ENCODE data around the gene GMIP. TPM values are rescaled to one million over a fixed set of nuclear protein-coding genes. Genes with fewer than 3 reads are reported as not detected.

GMIP gene
- total and polyA plus RNA-seq, 2 of the 13 experiments (the other 11 are each of a cell fraction or from before 2014, with no cell fraction given), result 1.5 to 1.8 TPM

DNA sequence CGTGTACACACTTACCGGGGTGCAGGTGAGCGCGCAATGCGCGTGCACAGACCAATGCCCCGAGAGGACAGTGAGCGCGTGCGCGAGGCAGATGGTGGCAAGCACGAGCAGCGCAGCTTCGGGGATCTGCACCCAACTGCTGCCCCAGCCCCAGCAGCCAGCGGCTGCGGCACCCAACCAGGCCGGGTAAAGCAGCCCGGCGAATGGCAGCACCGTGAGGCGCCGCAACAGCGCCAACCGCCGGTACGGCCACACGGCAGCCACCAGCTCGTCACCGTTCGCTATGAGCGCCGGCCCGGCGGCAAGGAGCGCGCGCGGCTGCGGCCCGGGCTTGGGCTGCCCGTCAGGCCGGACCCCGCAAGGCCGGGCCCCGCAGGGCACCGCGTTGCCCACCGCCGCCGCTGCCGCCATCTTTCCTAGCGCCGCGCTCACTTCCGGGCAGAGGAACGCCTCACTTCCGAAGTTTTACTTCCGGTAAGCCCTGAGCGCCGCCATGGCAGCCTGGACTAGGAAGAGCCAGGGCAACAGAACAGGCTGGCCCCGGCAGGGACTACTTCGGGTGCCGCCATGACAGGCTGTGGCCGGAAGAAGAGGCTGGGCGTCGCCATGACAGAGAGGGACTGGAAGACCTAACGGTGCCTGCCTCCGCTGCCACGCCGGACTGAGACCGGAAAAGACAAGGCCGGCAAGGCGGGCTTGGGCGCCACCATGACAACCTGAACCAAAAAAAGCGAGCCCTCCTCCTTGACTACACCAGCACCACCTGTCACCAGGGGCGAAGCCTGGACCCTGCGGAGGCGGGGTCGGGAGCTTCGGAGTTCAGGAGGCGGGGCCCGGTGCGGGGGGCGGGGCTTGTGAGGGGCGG, 20.0 kb upstream of the GMIP start, which contains the start of gene ATP13A1 (continued):
- TF ChIP-seq, protein P1, sequence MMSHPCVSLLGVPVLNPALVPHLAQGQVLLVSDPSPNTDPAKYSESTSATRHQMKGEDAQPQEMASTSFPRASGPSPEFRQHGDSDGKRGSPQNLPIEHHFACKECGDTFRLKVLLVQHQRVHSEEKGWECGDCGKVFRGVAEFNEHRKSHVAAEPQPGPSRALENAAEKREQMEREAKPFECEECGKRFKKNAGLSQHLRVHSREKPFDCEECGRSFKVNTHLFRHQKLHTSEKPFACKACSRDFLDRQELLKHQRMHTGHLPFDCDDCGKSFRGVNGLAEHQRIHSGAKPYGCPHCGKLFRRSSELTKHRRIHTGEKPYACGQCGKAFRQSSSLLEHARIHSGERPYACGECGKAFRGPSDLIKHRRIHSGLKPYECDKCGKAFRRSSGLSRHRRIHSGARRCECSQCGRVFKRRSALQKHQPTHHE (CRISPR knock-in tag; IDR thresholded peaks at IDR 0.05; ENCODE audit: borderline replicate concordance), result 0 out of 2 replicates have a peak, but pooled peaks have one; percentile 43
- TF ChIP-seq SYNCRIP (IDR thresholded peaks at IDR 0.05; ENCODE audit: insufficient read depth, low read depth, low read length) (no peak), NFKB2 (CRISPR knock-in tag; IDR thresholded peaks at IDR 0.05; ENCODE audit: borderline replicate concordance) (no peak), DNMT1 (CRISPR knock-in tag; IDR thresholded peaks at IDR 0.05) (0 out of 2 replicates have a peak, but pooled peaks have one; percentile 9), FOSL2 (CRISPR knock-in tag; IDR thresholded peaks at IDR 0.05) (peak; percentile 28; the same call in 1 of the 2 replicates), MZF1 (CRISPR knock-in tag; IDR thresholded peaks at IDR 0.05; ENCODE audit: borderline replicate concordance) (no peak), CEBPB (IDR thresholded peaks at IDR 0.05; ENCODE audit: borderline replicate concordance, low read depth, low read length) (no peak), ZNF3 (CRISPR knock-in tag; IDR thresholded peaks at IDR 0.05) (no peak), TBL1XR1 (IDR thresholded peaks at IDR 0.05; ENCODE audit: borderline replicate concordance, low read length, partially characterized antibody) (no peak), SNRNP70 (IDR thresholded peaks at IDR 0.05; ENCODE audit: low read depth, low read length) (no peak), ZNF709 (CRISPR knock-in tag; IDR thresholded peaks at IDR 0.05) (no peak), NFE2L2 (IDR thresholded peaks at IDR 0.05; ENCODE audit: low read length) (no peak), MEIS1 (CRISPR knock-in tag; IDR thresholded peaks at IDR 0.05; ENCODE audit: borderline replicate concordance) (no peak), ZNF749 (CRISPR knock-in tag; IDR thresholded peaks at IDR 0.05; ENCODE audit: borderline replicate concordance) (no peak), ZNF614 (CRISPR knock-in tag; IDR thresholded peaks at IDR 0.05; ENCODE audit: borderline replicate concordance) (no peak), HOXD1 (CRISPR knock-in tag; IDR thresholded peaks at IDR 0.05) (0 out of 2 replicates have a peak, but pooled peaks have one; percentile 41)
- TF ChIP-seq, protein P2, sequence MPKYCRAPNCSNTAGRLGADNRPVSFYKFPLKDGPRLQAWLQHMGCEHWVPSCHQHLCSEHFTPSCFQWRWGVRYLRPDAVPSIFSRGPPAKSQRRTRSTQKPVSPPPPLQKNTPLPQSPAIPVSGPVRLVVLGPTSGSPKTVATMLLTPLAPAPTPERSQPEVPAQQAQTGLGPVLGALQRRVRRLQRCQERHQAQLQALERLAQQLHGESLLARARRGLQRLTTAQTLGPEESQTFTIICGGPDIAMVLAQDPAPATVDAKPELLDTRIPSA (CRISPR knock-in tag; IDR thresholded peaks at IDR 0.05; ENCODE audit: borderline replicate concordance), result no peak
- TF ChIP-seq, protein P3, sequence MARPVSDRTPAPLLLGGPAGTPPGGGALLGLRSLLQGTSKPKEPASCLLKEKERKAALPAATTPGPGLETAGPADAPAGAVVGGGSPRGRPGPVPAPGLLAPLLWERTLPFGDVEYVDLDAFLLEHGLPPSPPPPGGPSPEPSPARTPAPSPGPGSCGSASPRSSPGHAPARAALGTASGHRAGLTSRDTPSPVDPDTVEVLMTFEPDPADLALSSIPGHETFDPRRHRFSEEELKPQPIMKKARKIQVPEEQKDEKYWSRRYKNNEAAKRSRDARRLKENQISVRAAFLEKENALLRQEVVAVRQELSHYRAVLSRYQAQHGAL (CRISPR knock-in tag; IDR thresholded peaks at IDR 0.05; ENCODE audit: not compliant biosample characterization), result no peak
- TF ChIP-seq, protein P4, sequence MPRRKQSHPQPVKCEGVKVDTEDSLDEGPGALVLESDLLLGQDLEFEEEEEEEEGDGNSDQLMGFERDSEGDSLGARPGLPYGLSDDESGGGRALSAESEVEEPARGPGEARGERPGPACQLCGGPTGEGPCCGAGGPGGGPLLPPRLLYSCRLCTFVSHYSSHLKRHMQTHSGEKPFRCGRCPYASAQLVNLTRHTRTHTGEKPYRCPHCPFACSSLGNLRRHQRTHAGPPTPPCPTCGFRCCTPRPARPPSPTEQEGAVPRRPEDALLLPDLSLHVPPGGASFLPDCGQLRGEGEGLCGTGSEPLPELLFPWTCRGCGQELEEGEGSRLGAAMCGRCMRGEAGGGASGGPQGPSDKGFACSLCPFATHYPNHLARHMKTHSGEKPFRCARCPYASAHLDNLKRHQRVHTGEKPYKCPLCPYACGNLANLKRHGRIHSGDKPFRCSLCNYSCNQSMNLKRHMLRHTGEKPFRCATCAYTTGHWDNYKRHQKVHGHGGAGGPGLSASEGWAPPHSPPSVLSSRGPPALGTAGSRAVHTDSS (CRISPR knock-in tag; conservative IDR thresholded peaks at IDR 0.05), result peak; percentile 38; the same call in 1 of the 2 replicates
- TF ChIP-seq, protein P5, sequence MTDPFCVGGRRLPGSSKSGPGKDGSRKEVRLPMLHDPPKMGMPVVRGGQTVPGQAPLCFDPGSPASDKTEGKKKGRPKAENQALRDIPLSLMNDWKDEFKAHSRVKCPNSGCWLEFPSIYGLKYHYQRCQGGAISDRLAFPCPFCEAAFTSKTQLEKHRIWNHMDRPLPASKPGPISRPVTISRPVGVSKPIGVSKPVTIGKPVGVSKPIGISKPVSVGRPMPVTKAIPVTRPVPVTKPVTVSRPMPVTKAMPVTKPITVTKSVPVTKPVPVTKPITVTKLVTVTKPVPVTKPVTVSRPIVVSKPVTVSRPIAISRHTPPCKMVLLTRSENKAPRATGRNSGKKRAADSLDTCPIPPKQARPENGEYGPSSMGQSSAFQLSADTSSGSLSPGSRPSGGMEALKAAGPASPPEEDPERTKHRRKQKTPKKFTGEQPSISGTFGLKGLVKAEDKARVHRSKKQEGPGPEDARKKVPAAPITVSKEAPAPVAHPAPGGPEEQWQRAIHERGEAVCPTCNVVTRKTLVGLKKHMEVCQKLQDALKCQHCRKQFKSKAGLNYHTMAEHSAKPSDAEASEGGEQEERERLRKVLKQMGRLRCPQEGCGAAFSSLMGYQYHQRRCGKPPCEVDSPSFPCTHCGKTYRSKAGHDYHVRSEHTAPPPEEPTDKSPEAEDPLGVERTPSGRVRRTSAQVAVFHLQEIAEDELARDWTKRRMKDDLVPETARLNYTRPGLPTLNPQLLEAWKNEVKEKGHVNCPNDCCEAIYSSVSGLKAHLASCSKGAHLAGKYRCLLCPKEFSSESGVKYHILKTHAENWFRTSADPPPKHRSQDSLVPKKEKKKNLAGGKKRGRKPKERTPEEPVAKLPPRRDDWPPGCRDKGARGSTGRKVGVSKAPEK (CRISPR knock-in tag; IDR thresholded peaks at IDR 0.05; ENCODE audit: borderline replicate concordance), result no peak

Measured in HepG2 (cell line).